ENCODE measurements around the gene POTEF. TPM values are rescaled to one million over a fixed set of nuclear protein-coding genes. Genes with fewer than 3 reads are reported as not detected.
"Not testable (repeated sequence)": the region's sequence is repeated elsewhere in the genome, so short reads cannot be mapped to it uniquely, and the experiment has no call there.

The POTEF gene
- total RNA-seq, 2 donors from 2014 or later, result not detected

GRCh38 chr2:130141645-130142370 lies 12.8 kb upstream of the POTEF start:
- H3K9me3 ChIP-seq; H3K36me3 ChIP-seq (replicated peaks in 1 of 2; ENCODE audit: insufficient read depth in 1 of 2, low read depth in 2 of 2); H3K4me3 ChIP-seq; intact Hi-C loops (cut with DNase I); ATAC-seq; H3K27ac ChIP-seq; DNase-seq; H3K27me3 ChIP-seq; H3K4me1 ChIP-seq: not testable (repeated sequence)
- WGBS, 2 donors, result 67 to 100% methylated on average over 1 to 10 of the region's 22 CpGs

GRCh38 chr2:130141002-130141401 lies 12.0 kb upstream of the POTEF start:
- H3K4me3 ChIP-seq; intact Hi-C loops (cut with DNase I); H3K36me3 ChIP-seq (replicated peaks in 1 of 2; ENCODE audit: insufficient read depth in 1 of 2, low read depth in 2 of 2); H3K27ac ChIP-seq; DNase-seq; H3K27me3 ChIP-seq; ATAC-seq; H3K9me3 ChIP-seq; H3K4me1 ChIP-seq: not testable (repeated sequence)
- 84% methylated on average over 2 of the region's 6 CpGs; no CpG with 5 or more reads in 1 of the 2 donors for WGBS, 2 donors

- H3K27ac ChIP-seq; H3K9me3 ChIP-seq; H3K27me3 ChIP-seq; H3K4me1 ChIP-seq; H3K4me3 ChIP-seq; DNase-seq; intact Hi-C loops (cut with DNase I); ATAC-seq; H3K36me3 ChIP-seq (replicated peaks in 1 of 2; ENCODE audit: insufficient read depth in 1 of 2, low read depth in 2 of 2): not testable (repeated sequence)
- WGBS, 2 donors, result 70 to 100% methylated on average over 1 to 5 of the region's 7 CpGs
Observed at GRCh38 chr2:130140516-130140915, 11.5 kb upstream of the POTEF start.

- H3K27ac ChIP-seq; H3K4me1 ChIP-seq; H3K36me3 ChIP-seq (replicated peaks in 1 of 2; ENCODE audit: insufficient read depth in 1 of 2, low read depth in 2 of 2); intact Hi-C loops (cut with DNase I); ATAC-seq; H3K27me3 ChIP-seq; H3K4me3 ChIP-seq; H3K9me3 ChIP-seq; DNase-seq: not testable (repeated sequence)
- WGBS, 2 donors, result 70 to 86% methylated on average over 14 to 20 of the region's 30 CpGs
Observed at GRCh38 chr2:130139331-130140280, 10.6 kb upstream of the POTEF start.

GRCh38 chr2:130138841-130139251 lies 9.8 kb upstream of the POTEF start:
- 70% methylated on average over 10 of the region's 15 CpGs; no CpG with 5 or more reads in 1 of the 2 donors for WGBS, 2 donors
- H3K36me3 ChIP-seq (replicated peaks in 1 of 2; ENCODE audit: insufficient read depth in 1 of 2, low read depth in 2 of 2); H3K9me3 ChIP-seq; H3K4me1 ChIP-seq; H3K27ac ChIP-seq; H3K27me3 ChIP-seq; ATAC-seq; H3K4me3 ChIP-seq; DNase-seq; intact Hi-C loops (cut with DNase I): not testable (repeated sequence)

GRCh38 chr2:130138326-130138725 lies 9.3 kb upstream of the POTEF start:
- WGBS, 2 donors, result 76% methylated on average over 6 of the region's 13 CpGs; no CpG with 5 or more reads in 1 of the 2 donors
- intact Hi-C loops (cut with DNase I); H3K27ac ChIP-seq; H3K4me3 ChIP-seq; H3K36me3 ChIP-seq (replicated peaks in 1 of 2; ENCODE audit: insufficient read depth in 1 of 2, low read depth in 2 of 2); DNase-seq; H3K4me1 ChIP-seq; H3K27me3 ChIP-seq; ATAC-seq; H3K9me3 ChIP-seq: not testable (repeated sequence)

GRCh38 chr2:130137118-130137517 lies 8.1 kb upstream of the POTEF start:
- ATAC-seq; H3K27me3 ChIP-seq; H3K4me3 ChIP-seq; intact Hi-C loops (cut with DNase I); H3K9me3 ChIP-seq; H3K36me3 ChIP-seq (replicated peaks in 1 of 2; ENCODE audit: insufficient read depth in 1 of 2, low read depth in 2 of 2); H3K4me1 ChIP-seq; H3K27ac ChIP-seq; DNase-seq: not testable (repeated sequence)
- WGBS, 2 donors, result 57% methylated on average over 5 of the region's 5 CpGs; no CpG with 5 or more reads in 1 of the 2 donors

GRCh38 chr2:130136546-130136945 lies 7.5 kb upstream of the POTEF start:
- H3K4me1 ChIP-seq; H3K27me3 ChIP-seq; H3K9me3 ChIP-seq; ATAC-seq; H3K4me3 ChIP-seq; DNase-seq; H3K36me3 ChIP-seq (replicated peaks in 1 of 2; ENCODE audit: insufficient read depth in 1 of 2, low read depth in 2 of 2); intact Hi-C loops (cut with DNase I); H3K27ac ChIP-seq: not testable (repeated sequence)
- 76% methylated on average over 5 of the region's 10 CpGs; no CpG with 5 or more reads in 1 of the 2 donors for WGBS, 2 donors
